ENCODE measurements around the gene TAF10. TPM values are rescaled to one million over a fixed set of nuclear protein-coding genes. Genes with fewer than 3 reads are reported as not detected.

Gene TAF10
- total RNA-seq, 1 donor from 2014 or later, result 83.6 TPM

- ATAC-seq (ENCODE audit: poor library complexity) (no peak), DNase-seq (no peak)
- intact Hi-C loops (cut with DNase I), result loop anchor here (10.0 kb wide), 1 partner anchor 140 kb away; the partner anchor contains the start of gene TRIM3
These were observed 3.0 kb upstream of the TAF10 start for GRCh38 chr11:6615046-6615445.

- ATAC-seq (ENCODE audit: poor library complexity), result no peak
- no peak for DNase-seq
- intact Hi-C loops (cut with DNase I), result loop anchor here (10.0 kb wide), 1 partner anchor 140 kb away; the partner anchor contains the start of gene TRIM3
These were observed 2.4 kb upstream of the TAF10 start for GRCh38 chr11:6614446-6614845.

GRCh38 chr11:6613496-6613895 is 1.5 kb upstream of the TAF10 start:
- DNase-seq, result no peak
- intact Hi-C loops (cut with DNase I), result loop anchor here (10.0 kb wide), 1 partner anchor 139 kb away; the partner anchor contains the start of gene TRIM3
- ATAC-seq (ENCODE audit: poor library complexity), result no peak

- intact Hi-C loops (cut with DNase I), result loop anchor here (10.0 kb wide), 1 partner anchor 137 kb away; the partner anchor contains the start of gene TRIM3
- DNase-seq, result no peak
- ATAC-seq (ENCODE audit: poor library complexity), result no peak
These were observed 128 bp downstream of the TAF10 start for GRCh38 chr11:6611963-6612212.

GRCh38 chr11:6611092-6611962 is 689 bp downstream of the TAF10 start:
- intact Hi-C loops (cut with DNase I), result loop anchor here (10.0 kb wide), 1 partner anchor 137 kb away; the partner anchor contains the start of gene TRIM3
- peak; percentile 64 for DNase-seq
- ATAC-seq (ENCODE audit: poor library complexity), result no peak

- intact Hi-C loops (cut with DNase I), result loop anchor here (10.0 kb wide), 1 partner anchor 136 kb away; the partner anchor contains the start of gene TRIM3
- ATAC-seq (ENCODE audit: poor library complexity), result no peak
- no peak for DNase-seq
These were observed 1.4 kb downstream of the TAF10 start for GRCh38 chr11:6610591-6610990.

GRCh38 chr11:6609502-6610015 is 2.5 kb downstream of the TAF10 start:
- no peak for DNase-seq
- intact Hi-C loops (cut with DNase I), result loop anchor here (10.0 kb wide), 1 partner anchor 135 kb away; the partner anchor contains the start of gene TRIM3

GRCh38 chr11:6608726-6609501 is 3.1 kb downstream of the TAF10 start:
- intact Hi-C loops (cut with DNase I), result no loop called here
- no peak for ATAC-seq (ENCODE audit: poor library complexity)
- no peak for DNase-seq

More at GRCh38 chr11:6609502-6610015, 2.5 kb downstream of the TAF10 start:
- ATAC-seq (ENCODE audit: poor library complexity), result no peak

- ATAC-seq (ENCODE audit: poor library complexity), result no peak
- intact Hi-C loops (cut with DNase I), result no loop called here
- no peak for DNase-seq
These were observed 4.0 kb downstream of the TAF10 start for GRCh38 chr11:6608011-6608410.

- intact Hi-C loops (cut with DNase I), result no loop called here
- no peak for DNase-seq
- no peak for ATAC-seq (ENCODE audit: poor library complexity)
These were observed 4.7 kb downstream of the TAF10 start for GRCh38 chr11:6607190-6607795.

- DNase-seq (peak; percentile 96), ATAC-seq (ENCODE audit: poor library complexity) (peak; percentile 76)
- intact Hi-C loops (cut with DNase I), result no loop called here
These were observed 5.4 kb downstream of the TAF10 start for GRCh38 chr11:6606471-6607189.

GRCh38 chr11:6604790-6605189 is 7.2 kb downstream of the TAF10 start:
- intact Hi-C loops (cut with DNase I), result loop anchor here (5.0 kb wide), 1 partner anchor 78 kb away; the partner anchor contains the start of gene MRPL17
- ATAC-seq (ENCODE audit: poor library complexity), result no peak

GRCh38 chr11:6604081-6604626 is 7.9 kb downstream of the TAF10 start:
- peak; percentile 58 for ATAC-seq (ENCODE audit: poor library complexity)
- intact Hi-C loops (cut with DNase I), result loop anchor here (5.0 kb wide), 1 partner anchor 78 kb away; the partner anchor contains the start of gene MRPL17
- DNase-seq, result peak; percentile 54

More at GRCh38 chr11:6604790-6605189, 7.2 kb downstream of the TAF10 start:
- no peak for DNase-seq

- ATAC-seq (ENCODE audit: poor library complexity) (peak; percentile 93), DNase-seq (peak; percentile 96)
- intact Hi-C loops (cut with DNase I), result loop anchor here (5.0 kb wide), 1 partner anchor 79 kb away; the partner anchor contains the start of gene MRPL17
These were observed 8.5 kb downstream of the TAF10 start, which contains the start of the genes ILK and RRP8 for GRCh38 chr11:6603287-6604080. Gene ILK, plus strand, starts transcription at chr11:6603774. Its CDS starts 498 bp downstream, at chr11:6604272. Gene RRP8, minus strand, starts transcription at chr11:6603616. Its CDS starts 114 bp downstream, at chr11:6603502.

- ATAC-seq (ENCODE audit: poor library complexity), result no peak
- DNase-seq, result no peak
- intact Hi-C loops (cut with DNase I), result loop anchor here (5.0 kb wide), 1 partner anchor 80 kb away; the partner anchor contains the start of gene MRPL17
These were observed 9.7 kb downstream of the TAF10 start for GRCh38 chr11:6602096-6602940.

- ATAC-seq (ENCODE audit: poor library complexity), result no peak
- intact Hi-C loops (cut with DNase I), result loop anchor here (5.0 kb wide), 1 partner anchor 81 kb away; the partner anchor contains the start of gene MRPL17
- DNase-seq, result no peak
These were observed 11.0 kb downstream of the TAF10 start for GRCh38 chr11:6601041-6601461.

Data from Right ventricle myocardium superior (tissue), 1 donor.